ENCODE data around the gene FAM186B. TPM values are rescaled to one million over a fixed set of nuclear protein-coding genes. Genes with fewer than 3 reads are reported as not detected.

Gene FAM186B
- total RNA-seq, 6 experiments from 2014 or later: 0.24 to 1.4 (median 0.71) TPM

- no peaks in the 10 kb centered on the region for H3K9me3 ChIP-seq
- ATAC-seq (no peak), DNase-seq (no peak)
- H3K27ac ChIP-seq: no peak overlapping the region
- peaks cover 0 to 19% (median 0%) of the 10 kb centered on the region in 4 donors for H3K4me1 ChIP-seq
- H3K27me3 ChIP-seq: no peaks in the 10 kb centered on the region
- peaks cover 0 to 19% (median 8%) of the 10 kb centered on the region in 4 donors for H3K36me3 ChIP-seq
- H3K4me3 ChIP-seq: no peak overlapping the region
- intact Hi-C loops (cut with DNase I): no loop called here
- no peak for TF ChIP-seq CTCF (IDR thresholded peaks at IDR 0.05)
- no peak for TF ChIP-seq POLR2A (IDR thresholded peaks at IDR 0.05)
- WGBS (ENCODE audit: insufficient coverage, low coverage, low lambda C conversion rate, missing lambda C conversion rate): 40% methylated on average over 1 of the region's 15 CpGs
Observed at GRCh38 chr12:49554266-49554665, 51.2 kb downstream of the FAM186B start.

- peak; percentile 35 to 54 (median 42) for TF ChIP-seq CTCF (IDR thresholded peaks at IDR 0.05)
- no peak for TF ChIP-seq POLR2A (IDR thresholded peaks at IDR 0.05)
- ATAC-seq (peak in 1 of 4 donors; percentile 48), DNase-seq (no peak)
Observed at GRCh38 chr12:49553512-49554088, 51.8 kb downstream of the FAM186B start.

GRCh38 chr12:49552899-49553298 is 52.5 kb downstream of the FAM186B start:
- no peaks in the 10 kb centered on the region for H3K9me3 ChIP-seq
- H3K27ac ChIP-seq: no peak overlapping the region
- WGBS (ENCODE audit: insufficient coverage, low coverage, low lambda C conversion rate, missing lambda C conversion rate): 71% methylated on average over 2 of the region's 8 CpGs
- peaks cover 0 to 19% (median 0%) of the 10 kb centered on the region in 4 donors for H3K4me1 ChIP-seq
- DNase-seq (no peak), ATAC-seq (no peak)
- TF ChIP-seq POLR2A (IDR thresholded peaks at IDR 0.05) (no peak), CTCF (IDR thresholded peaks at IDR 0.05) (no peak)
- intact Hi-C loops (cut with DNase I): no loop called here
- H3K36me3 ChIP-seq: peaks cover 0 to 8% (median 3%) of the 10 kb centered on the region in 4 donors
- H3K4me3 ChIP-seq: no peak overlapping the region
- H3K27me3 ChIP-seq: no peaks in the 10 kb centered on the region

More at GRCh38 chr12:49553512-49554088, 51.8 kb downstream of the FAM186B start:
- Histone ChIP-seq H3K9me3 (no peaks in the 10 kb centered on the region), H3K4me1 (peaks cover 0 to 19% (median 0%) of the 10 kb centered on the region in 4 donors), H3K27me3 (no peaks in the 10 kb centered on the region), H3K27ac (no peak overlapping the region), H3K4me3 (no peak overlapping the region), H3K36me3 (peaks cover 0 to 13% (median 4%) of the 10 kb centered on the region in 4 donors)
- WGBS (ENCODE audit: insufficient coverage, low coverage, low lambda C conversion rate, missing lambda C conversion rate): 52% methylated on average over 2 of the region's 2 CpGs
- intact Hi-C loops (cut with DNase I): no loop called here

- TF ChIP-seq POLR2A (IDR thresholded peaks at IDR 0.05): no peak
- no peak for TF ChIP-seq CTCF (IDR thresholded peaks at IDR 0.05)
- WGBS (ENCODE audit: insufficient coverage, low coverage, low lambda C conversion rate, missing lambda C conversion rate): 56% methylated on average over 9 of the region's 9 CpGs
- intact Hi-C loops (cut with DNase I): no loop called here
- H3K9me3 ChIP-seq: no peaks in the 10 kb centered on the region
- peaks cover 0 to 19% (median 0%) of the 10 kb centered on the region in 4 donors for H3K4me1 ChIP-seq
- H3K36me3 ChIP-seq: peaks cover 0 to 3% (median under 1%) of the 10 kb centered on the region in 4 donors
- no peak overlapping the region for H3K4me3 ChIP-seq
- no peaks in the 10 kb centered on the region for H3K27me3 ChIP-seq
- peak overlapping the region in 1 of 3 donors; percentile 50 for H3K27ac ChIP-seq
- ATAC-seq (no peak), DNase-seq (no peak)
Observed at GRCh38 chr12:49552425-49552824, 53.0 kb downstream of the FAM186B start.

Data from right lobe of liver (tissue), 6 donors.